BLaER1 treated with 17β-estradiol and CSF1 and Interleukin-3, amounts not matched to agents 10 nM and 100 nM (cell line): Measurements from ENCODE around the gene NEO1.

Experiments used
- H3K27ac ChIP-seq, 11 experiments: shearing (Covaris generic); formaldehyde crosslinking; 2 replicates each; pipeline ENCODE4 v1.8.1; 2022
- H3K27me3 ChIP-seq, 11 experiments: shearing (Covaris generic); formaldehyde crosslinking; 2 replicates each; pipeline ENCODE4 v1.8.1; 2022
- H3K36me3 ChIP-seq, 11 experiments: shearing (Covaris generic); formaldehyde crosslinking; 2 replicates each; pipeline ENCODE4 v1.8.1; 2022
- H3K4me1 ChIP-seq, 10 experiments: shearing (Covaris generic); formaldehyde crosslinking; 2 replicates each; pipeline ENCODE4 v1.8.1; 2022
- H3K4me2 ChIP-seq, 11 experiments: shearing (Covaris generic); formaldehyde crosslinking; 2 replicates each; pipeline ENCODE4 v1.8.1; 2022
- H3K4me3 ChIP-seq, 10 experiments: shearing (Covaris generic); formaldehyde crosslinking; 2 replicates each; pipeline ENCODE4 v1.8.1; 2022
- H3K9ac ChIP-seq, 11 experiments: shearing (Covaris generic); formaldehyde crosslinking; 2 replicates each; pipeline ENCODE4 v1.8.1; 2022
- H3K9me3 ChIP-seq, 11 experiments: shearing (Covaris generic); formaldehyde crosslinking; replicated peaks in 1 of 11; 2 replicates each; pipeline ENCODE4 v1.8.1; 2022
- H4K20me1 ChIP-seq, 11 experiments: shearing (Covaris generic); formaldehyde crosslinking; 2 replicates each; pipeline ENCODE4 v1.8.1; 2022
- Cebpa-rat ChIP-seq, 11 experiments: shearing (Covaris generic); IDR thresholded peaks; 2 replicates each; pipeline ENCODE4 v1.8.1; 2022

The NEO1 gene

DNA sequence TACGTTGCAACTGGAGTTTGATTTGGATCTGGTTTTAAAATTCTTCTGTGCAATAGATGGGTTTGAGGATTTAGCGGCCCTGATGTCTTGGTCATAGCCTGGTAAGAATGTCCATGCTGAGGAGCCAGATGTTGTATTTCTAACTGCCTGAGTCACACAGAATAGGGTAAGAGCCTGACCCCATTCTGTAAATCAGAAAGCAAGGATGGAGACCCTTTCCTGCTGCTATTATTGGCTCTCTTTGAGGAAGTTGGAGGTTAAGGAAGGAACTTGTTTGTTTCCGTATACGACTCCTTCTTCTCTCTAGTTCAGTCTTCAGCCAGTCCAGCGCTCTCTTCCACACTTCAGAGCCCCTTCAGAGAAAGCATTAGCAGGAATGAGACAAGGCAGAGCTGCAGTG, 251.4 kb downstream of the NEO1 start:
- peak overlapping the region in 9 of 11 experiments; percentile 29 to 79 (median 65); a peak in 17 of 22 replicates for H3K27ac ChIP-seq
- TF ChIP-seq Cebpa-rat (IDR thresholded peaks at IDR 0.05): no peak
- peak overlapping the region; percentile 73 to 98 (median 90) for H3K4me2 ChIP-seq
- peak overlapping the region in 9 of 11 experiments; percentile 21 to 69 (median 52); a peak in 14 of 22 replicates for H3K9ac ChIP-seq
- peaks cover 0 to 3% (median 0%) of the 10 kb centered on the region in 11 experiments; a peak in 1 of 22 replicates for H4K20me1 ChIP-seq
- H3K4me3 ChIP-seq: peak overlapping the region in 5 of 10 experiments; percentile 29 to 61 (median 33); a peak in 9 of 20 replicates
- no peaks in the 10 kb centered on the region for H3K27me3 ChIP-seq
- H3K9me3 ChIP-seq: no peaks in the 10 kb centered on the region
- H3K36me3 ChIP-seq: peaks cover 0 to 27% (median 3%) of the 10 kb centered on the region in 11 experiments; a peak in 9 of 22 replicates
- peaks cover 33 to 61% (median 53%) of the 10 kb centered on the region in 10 experiments for H3K4me1 ChIP-seq

DNA sequence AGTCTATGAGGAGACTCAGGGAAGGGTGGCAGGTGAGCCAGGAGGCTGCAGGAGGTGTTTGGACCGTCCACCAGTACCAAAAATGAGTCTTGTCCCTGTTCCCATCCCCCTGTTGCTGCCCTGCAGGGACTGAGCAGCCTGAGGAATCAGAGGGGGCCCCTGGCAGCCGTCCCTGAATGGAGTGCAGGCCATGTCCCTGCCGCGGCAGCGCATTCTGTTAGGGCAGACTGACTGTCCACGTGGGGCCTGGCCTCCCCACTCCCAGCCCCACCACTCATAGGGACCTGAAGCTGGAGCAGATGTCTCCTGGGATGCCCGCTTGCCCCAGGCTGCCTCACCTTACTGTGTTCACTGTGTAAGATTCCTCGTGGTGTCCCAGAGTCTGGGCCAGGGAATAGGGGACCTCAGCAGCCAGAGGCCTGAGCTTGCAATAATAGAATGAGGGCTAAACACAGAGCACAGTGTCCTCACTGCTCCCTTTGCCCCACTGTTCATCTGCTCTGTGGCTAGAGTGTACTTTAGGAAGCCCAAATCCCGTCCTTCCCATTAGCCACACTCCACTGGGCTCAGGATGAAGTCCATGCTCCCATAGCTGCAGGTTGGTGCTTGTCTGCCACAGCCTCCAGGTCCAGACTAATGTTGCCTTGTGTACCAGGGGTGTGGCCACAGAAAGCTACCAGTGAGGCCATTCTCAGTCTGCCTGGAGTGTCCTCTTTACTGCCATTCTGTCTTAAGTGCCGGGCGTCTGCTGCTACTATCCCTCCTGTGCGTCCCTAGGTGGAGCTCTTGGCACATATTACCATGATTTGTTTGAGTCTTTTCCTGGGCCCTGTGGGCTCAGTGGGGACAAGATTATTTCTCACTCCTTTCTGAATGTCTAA, 253.3 kb downstream of the NEO1 start:
- Histone ChIP-seq H3K4me1 (peaks cover 29 to 57% (median 53%) of the 10 kb centered on the region in 10 experiments), H3K27ac (peak overlapping the region in 8 of 11 experiments; percentile 12 to 75 (median 35); a peak in 13 of 22 replicates), H3K4me2 (peak overlapping the region; percentile 51 to 98 (median 90)), H3K27me3 (no peaks in the 10 kb centered on the region), H3K9ac (peak overlapping the region in 9 of 11 experiments; percentile 2 to 58 (median 38); a peak in 14 of 22 replicates), H3K4me3 (no peak overlapping the region; a peak in 1 of 20 replicates), H4K20me1 (peaks cover 0 to 3% (median 0%) of the 10 kb centered on the region in 11 experiments; a peak in 1 of 22 replicates), H3K36me3 (peaks cover 0 to 19% (median 0%) of the 10 kb centered on the region in 11 experiments; a peak in 7 of 22 replicates), H3K9me3 (no peaks in the 10 kb centered on the region)
- no peak for TF ChIP-seq Cebpa-rat (IDR thresholded peaks at IDR 0.05)

DNA sequence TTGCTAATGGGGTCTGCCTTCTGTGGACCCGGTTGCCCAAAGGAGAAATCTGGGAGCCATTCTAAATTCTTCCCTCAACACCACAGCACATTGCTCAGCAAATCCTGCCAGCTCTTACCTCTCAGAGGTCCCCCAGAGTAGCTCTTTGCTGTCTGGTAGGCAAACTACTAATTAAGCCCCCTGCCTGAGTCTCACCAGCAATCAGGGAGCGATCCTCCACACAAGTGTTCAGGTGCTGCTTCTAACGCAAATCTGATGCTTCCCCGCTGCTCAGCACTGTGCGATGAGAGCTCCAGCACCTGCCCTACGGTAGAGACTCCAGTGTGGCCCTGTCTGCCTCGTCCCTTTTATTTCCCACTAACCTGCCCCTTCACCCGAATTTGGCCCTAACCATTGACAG, 256.0 kb downstream of the NEO1 start:
- Histone ChIP-seq H3K9ac (no peak overlapping the region; a peak in 1 of 22 replicates), H3K27ac (no peak overlapping the region), H3K4me1 (peaks cover 29 to 40% (median 34%) of the 10 kb centered on the region in 10 experiments), H3K9me3 (no peaks in the 10 kb centered on the region), H4K20me1 (peaks cover 0 to 3% (median 0%) of the 10 kb centered on the region in 11 experiments; a peak in 1 of 22 replicates), H3K4me2 (no peak overlapping the region), H3K27me3 (no peaks in the 10 kb centered on the region), H3K36me3 (no peaks in the 10 kb centered on the region), H3K4me3 (no peak overlapping the region)
- TF ChIP-seq Cebpa-rat (IDR thresholded peaks at IDR 0.05): no peak

DNA sequence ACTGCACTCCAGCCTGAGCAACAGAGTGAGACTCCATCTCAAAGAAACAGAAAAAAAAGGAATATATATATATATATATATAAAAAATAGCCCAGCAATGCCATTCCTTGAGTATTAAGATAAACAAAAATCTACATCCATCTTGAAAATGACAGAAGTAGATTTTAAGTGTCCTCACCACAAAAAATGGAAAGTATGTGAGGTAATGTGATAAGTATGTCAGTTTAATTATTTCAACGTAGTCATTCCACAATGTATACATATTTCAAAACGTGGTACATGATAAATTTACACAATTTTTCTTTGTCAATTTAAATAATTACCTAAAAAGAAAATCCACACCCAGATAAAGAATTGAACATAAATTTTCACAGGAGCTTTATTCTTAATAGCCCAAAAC, 261.6 kb downstream of the NEO1 start:
- H3K4me1 ChIP-seq: peaks cover 6 to 22% (median 19%) of the 10 kb centered on the region in 10 experiments; a peak in 18 of 20 replicates
- peaks cover 0 to 10% (median 0%) of the 10 kb centered on the region in 11 experiments; a peak in 1 of 22 replicates for H4K20me1 ChIP-seq
- no peak overlapping the region for H3K4me2 ChIP-seq
- TF ChIP-seq Cebpa-rat (IDR thresholded peaks at IDR 0.05): no peak
- no peak overlapping the region for H3K9ac ChIP-seq
- H3K27ac ChIP-seq: no peak overlapping the region
- peaks cover 0 to 6% (median 0%) of the 10 kb centered on the region in 11 experiments; a peak in 1 of 22 replicates for H3K27me3 ChIP-seq
- H3K9me3 ChIP-seq: no peaks in the 10 kb centered on the region
- H3K36me3 ChIP-seq: no peaks in the 10 kb centered on the region
- H3K4me3 ChIP-seq: no peak overlapping the region

DNA sequence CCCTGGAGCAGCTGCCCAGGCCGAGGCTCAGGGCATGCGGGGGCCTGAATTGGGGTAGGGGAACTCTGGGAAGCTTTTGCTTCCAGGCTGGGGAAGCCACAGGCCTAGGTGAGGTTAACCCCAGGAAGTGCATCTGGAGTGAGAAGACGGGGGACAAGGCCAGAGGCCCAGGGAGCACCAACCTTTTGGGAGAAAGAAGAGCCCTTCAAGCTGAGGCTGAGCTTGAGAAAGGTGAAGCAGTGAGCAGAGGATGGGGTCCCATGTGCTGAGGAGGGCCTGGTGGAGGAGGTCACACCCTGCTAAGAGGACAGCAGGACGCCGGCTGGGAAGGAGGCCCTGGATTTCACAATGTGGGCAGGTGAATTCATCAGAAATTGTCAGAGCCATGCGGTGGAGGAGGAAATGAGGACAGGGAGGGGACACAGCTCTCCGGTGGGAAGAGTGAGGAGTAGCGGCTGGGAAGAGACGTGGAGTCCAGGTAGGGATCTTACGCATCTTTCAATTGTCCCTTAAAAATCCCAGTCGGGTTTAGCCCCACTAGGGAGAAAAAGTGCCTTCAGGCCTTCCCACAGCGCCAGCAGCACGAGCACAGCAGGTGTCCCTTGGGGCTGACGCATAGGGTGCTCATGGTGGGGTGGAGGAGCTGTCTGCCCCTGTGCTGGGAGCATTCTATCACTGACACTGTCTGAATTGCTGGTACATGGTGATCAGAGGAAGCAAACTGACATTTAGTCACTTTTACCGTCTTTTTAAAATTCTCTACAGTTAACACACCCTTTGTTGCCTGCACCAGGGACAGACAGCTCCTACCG, 265.6 kb downstream of the NEO1 start:
- no peak for TF ChIP-seq Cebpa-rat (IDR thresholded peaks at IDR 0.05)
- Histone ChIP-seq H3K4me3 (peak overlapping the region in 5 of 10 experiments; percentile 23 to 46 (median 29); a peak in 4 of 20 replicates), H3K4me2 (peak overlapping the region; percentile 4 to 95 (median 85); a peak in 20 of 22 replicates), H3K9me3 (no peaks in the 10 kb centered on the region), H3K9ac (peak overlapping the region in 8 of 11 experiments; percentile 11 to 71 (median 48); a peak in 12 of 22 replicates), H3K36me3 (no peaks in the 10 kb centered on the region), H4K20me1 (peaks cover 0 to 14% (median 0%) of the 10 kb centered on the region in 11 experiments; a peak in 2 of 22 replicates), H3K27ac (peak overlapping the region in 7 of 11 experiments; percentile 26 to 79 (median 66); a peak in 12 of 22 replicates), H3K27me3 (peaks cover 0 to 11% (median 0%) of the 10 kb centered on the region in 11 experiments; a peak in 1 of 22 replicates), H3K4me1 (peaks cover 11 to 62% (median 58%) of the 10 kb centered on the region in 10 experiments; a peak in 18 of 20 replicates)

DNA sequence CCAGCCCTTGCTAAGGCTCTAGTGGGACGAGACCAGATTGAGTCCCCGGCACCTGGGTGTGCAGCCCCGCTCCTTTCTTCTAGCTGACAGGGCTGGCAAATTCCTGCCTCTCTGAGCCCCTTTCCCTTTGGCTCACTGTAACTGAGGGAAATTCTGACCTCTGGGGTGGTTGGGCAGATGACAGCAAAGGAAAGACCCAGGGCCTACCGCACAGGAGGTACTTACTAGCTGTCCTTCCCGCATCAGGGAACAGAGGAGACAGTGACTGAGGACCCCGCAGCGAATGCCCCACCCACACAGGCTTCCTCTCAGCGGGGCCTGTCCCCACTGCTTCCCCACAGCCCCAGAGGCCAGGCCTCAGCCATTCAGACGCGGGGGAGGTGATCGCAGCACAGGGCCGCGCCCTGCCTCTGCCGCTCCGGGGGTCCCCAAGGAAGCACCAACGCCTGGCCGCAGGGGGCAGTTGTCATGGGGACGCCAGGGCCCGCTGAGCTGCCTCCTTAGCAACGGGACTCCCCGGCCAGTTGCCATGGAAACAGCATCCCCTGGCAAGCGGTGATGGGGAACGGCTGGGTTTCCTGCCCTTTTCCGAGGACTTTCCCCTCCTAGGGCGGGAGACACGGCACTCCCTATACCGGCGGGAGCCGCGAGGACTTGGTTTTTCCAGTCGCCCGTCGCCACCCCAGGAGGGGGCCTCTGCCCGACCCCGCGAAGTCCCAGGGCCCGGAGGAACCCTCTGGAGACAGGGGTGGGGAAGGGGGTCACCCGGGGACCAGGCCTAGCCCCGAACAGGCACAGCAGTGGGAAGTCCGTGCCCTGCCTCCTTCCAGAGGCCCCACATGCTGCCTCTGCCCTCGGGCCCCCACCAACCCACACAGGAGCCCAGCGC, 266.4 kb downstream of the NEO1 start:
- peak overlapping the region in 8 of 11 experiments; percentile 11 to 71 (median 48); a peak in 14 of 22 replicates for H3K9ac ChIP-seq
- peaks cover 11 to 69% (median 66%) of the 10 kb centered on the region in 10 experiments; a peak in 18 of 20 replicates for H3K4me1 ChIP-seq
- H3K4me2 ChIP-seq: peak overlapping the region; percentile 4 to 95 (median 85); a peak in 21 of 22 replicates
- H3K27me3 ChIP-seq: peaks cover 0 to 11% (median 0%) of the 10 kb centered on the region in 11 experiments; a peak in 1 of 22 replicates
- H3K9me3 ChIP-seq: no peaks in the 10 kb centered on the region
- TF ChIP-seq Cebpa-rat (IDR thresholded peaks at IDR 0.05): no peak
- H3K27ac ChIP-seq: peak overlapping the region in 8 of 11 experiments; percentile 11 to 79 (median 64); a peak in 13 of 22 replicates
- H4K20me1 ChIP-seq: peaks cover 0 to 14% (median 0%) of the 10 kb centered on the region in 11 experiments; a peak in 2 of 22 replicates
- no peaks in the 10 kb centered on the region for H3K36me3 ChIP-seq
- H3K4me3 ChIP-seq: peak overlapping the region in 5 of 10 experiments; percentile 23 to 46 (median 29); a peak in 4 of 20 replicates

DNA sequence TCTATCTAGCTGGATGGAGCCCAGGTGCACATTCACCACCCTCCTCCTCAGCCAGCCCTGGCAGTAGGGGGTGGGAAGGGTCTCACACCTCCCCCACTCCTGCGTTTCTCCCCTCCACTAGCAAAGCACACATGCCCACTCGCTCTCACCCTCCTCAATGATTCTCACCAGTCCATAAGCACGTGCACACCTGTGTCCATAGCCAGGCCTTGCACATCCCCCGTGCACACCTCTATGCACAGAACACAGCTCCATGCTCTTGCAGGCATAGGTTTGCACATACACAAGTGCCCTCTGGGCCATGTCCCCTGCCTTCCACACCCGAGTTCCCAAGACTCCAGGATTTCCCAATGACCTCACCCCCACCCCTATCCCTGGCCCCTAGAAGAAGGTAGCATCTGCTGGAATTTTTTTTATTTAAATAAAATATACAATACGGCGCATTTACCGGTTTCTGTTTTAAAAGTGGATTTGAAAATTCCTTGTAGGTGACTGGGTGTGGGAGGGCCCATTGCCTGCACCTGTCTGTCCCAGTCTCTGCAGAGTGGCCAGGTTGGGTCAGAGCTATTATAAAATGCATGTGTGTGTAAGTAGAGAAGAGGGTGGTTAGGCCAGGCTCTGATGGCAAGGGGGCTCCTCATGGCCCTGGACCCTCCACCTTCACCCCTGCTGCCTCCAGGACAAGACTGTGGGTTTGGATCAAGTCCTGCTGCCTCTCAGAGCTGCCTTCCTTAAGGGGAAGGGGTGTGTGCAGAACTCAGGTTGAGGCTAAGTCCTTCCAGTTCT, 267.4 kb downstream of the NEO1 start:
- no peak for TF ChIP-seq Cebpa-rat (IDR thresholded peaks at IDR 0.05)
- H3K36me3 ChIP-seq: no peaks in the 10 kb centered on the region
- H3K27me3 ChIP-seq: peaks cover 0 to 11% (median 0%) of the 10 kb centered on the region in 11 experiments; a peak in 1 of 22 replicates
- H3K4me3 ChIP-seq: no peak overlapping the region
- H3K27ac ChIP-seq: peak overlapping the region in 4 of 11 experiments; percentile 31 to 69 (median 36); a peak in 5 of 22 replicates
- no peak overlapping the region; a peak in 1 of 22 replicates for H3K9ac ChIP-seq
- H3K9me3 ChIP-seq: no peaks in the 10 kb centered on the region
- peak overlapping the region in 9 of 11 experiments; percentile 71 to 95 (median 85); a peak in 18 of 22 replicates for H3K4me2 ChIP-seq
- H4K20me1 ChIP-seq: peaks cover 0 to 14% (median 0%) of the 10 kb centered on the region in 11 experiments; a peak in 2 of 22 replicates
- H3K4me1 ChIP-seq: peaks cover 12 to 75% (median 73%) of the 10 kb centered on the region in 10 experiments; a peak in 19 of 20 replicates
